ENCODE measurements around the gene SLC34A3. TPM values are rescaled to one million over a fixed set of nuclear protein-coding genes. Genes with fewer than 3 reads are reported as not detected.

The SLC34A3 gene
- 0.08 TPM for polyA plus RNA-seq (2013, experiment 1 of 2; ENCODE audit: insufficient read length)
- polyA plus RNA-seq (2013, experiment 2 of 2; ENCODE audit: insufficient read length) = 0.14 TPM

DNA sequence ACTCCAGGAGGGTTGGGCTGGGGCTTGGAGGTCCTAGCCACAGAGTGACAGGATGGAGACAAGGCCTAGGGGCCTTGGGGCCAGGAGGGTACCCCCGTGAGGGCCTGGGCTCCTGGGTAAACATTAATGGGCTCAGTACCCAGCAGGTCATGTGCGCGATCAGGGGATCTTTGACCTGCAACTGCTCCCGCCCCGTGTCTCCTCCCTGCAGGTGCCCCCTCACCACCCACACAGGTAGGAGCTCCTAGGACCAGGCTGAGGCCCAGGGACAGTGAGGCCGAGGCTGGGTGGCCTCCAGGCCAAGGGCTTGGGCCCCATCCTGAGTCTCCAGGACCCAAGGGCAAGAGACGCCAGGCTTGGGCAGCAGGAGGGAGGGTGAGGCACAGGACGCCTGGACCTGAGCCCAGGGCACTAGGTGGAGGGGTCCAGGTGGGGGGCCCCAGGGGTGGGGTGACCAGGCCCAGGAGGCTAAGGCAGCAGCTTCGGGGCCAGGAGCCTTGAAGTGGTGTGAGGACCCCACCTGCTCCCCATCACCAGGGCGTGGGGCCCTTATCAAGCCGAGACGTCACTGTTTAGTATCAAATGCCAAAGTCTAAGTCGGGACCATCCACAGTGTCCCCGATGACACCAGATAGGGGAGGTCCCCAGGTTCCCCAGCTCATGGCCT, at the start of gene SLC34A3:
Gene SLC34A3, plus strand, starts transcription at position 197 of the 667 bp plus-strand sequence. CDS start 802 bp downstream, outside the sequence.
- DNase-seq = no peak

DNA sequence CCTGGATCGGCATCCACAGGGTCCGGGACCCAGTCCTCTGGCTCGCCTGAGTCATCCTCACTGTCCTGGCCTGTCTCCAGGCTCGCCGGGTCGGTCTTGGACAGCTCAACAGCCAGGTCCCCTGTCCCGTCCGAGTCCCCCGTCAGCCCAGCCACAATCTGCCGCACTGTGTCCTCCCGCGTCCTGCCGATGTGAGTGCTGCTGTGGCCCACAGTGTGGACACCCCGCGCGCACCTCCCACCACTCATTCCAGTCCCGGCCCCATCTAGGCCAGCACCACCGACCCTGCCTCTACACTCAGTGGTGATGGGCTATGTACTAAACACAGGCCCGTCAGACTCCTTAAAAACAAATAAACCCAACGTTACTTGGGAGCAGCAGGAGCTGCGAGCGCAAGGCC, 49.0 kb upstream of the SLC34A3 start:
- no peak for DNase-seq

DNA sequence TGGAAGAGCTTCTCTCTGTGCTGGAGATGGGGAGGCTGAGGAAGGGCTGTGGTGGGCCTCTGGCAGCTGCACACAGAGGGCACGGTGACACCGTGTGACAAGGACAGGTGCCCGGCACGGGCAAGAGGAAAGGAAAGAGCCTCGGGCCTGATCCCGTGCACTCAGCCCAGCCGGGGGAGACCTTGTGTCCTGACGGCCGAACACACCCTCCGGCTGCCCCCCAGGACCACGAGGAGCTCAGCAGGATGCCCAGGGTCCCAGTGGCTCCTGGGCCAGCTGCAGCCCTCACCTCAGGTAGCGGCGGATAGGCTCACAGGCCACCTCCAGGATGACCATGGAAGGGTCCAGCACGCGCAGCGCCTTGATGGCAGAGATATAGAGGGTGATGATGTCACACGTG, 47.9 kb upstream of the SLC34A3 start:
- no peak for DNase-seq

DNA sequence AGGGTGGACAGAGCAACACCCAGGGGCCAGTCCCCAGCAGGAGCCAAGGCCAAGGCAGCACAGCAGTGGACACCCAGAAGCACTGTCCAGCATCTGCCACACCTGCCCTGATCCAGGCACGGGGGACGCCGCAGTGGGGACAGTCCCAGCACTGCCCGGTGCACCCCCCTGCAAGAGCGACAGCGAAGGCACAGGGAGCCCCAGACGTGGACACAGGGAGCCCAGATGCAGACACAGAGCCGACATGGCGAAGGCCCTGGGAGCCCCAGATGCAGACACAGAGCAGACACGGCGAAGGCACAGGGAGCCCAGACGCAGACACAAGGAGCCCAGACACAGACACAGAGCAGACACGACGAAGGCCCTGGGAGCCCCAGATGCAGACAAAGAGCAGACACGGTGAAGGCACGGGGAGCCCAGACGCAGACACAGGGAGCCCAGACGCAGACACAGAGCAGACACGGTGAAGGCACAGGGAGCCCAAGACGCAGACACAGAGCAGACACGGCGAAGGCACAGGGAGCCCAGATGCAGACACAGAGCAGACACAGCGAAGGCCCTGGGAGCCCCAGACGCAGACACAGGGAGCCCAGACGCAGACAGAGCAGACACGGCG, 46.6 kb upstream of the SLC34A3 start:
- no peak for DNase-seq

GRCh38 chr9:137184881-137185660, 45.6 kb upstream of the SLC34A3 start:
- DNase-seq = no peak

GRCh38 chr9:137185921-137186320, 44.8 kb upstream of the SLC34A3 start:
- no peak for DNase-seq

DNA sequence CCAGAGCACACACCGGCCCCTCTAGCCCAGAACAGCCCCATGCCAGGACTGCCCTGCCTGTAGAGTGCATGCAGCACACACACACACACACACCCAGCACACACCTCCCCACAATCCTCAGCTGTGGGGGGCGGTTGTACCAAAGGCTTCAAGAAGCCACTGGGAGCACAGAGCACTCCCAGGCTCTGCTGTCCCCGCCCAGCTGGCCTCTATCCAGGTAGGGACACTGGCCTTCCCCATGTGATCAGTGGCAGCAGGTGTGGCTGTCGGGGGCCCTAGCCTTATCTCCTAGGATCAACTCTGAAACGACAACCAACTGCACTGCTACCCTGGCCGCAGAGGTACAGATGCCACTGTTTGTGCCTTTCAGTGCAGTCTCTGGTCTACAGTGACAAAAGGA, 44.3 kb upstream of the SLC34A3 start:
- no peak for DNase-seq

DNA sequence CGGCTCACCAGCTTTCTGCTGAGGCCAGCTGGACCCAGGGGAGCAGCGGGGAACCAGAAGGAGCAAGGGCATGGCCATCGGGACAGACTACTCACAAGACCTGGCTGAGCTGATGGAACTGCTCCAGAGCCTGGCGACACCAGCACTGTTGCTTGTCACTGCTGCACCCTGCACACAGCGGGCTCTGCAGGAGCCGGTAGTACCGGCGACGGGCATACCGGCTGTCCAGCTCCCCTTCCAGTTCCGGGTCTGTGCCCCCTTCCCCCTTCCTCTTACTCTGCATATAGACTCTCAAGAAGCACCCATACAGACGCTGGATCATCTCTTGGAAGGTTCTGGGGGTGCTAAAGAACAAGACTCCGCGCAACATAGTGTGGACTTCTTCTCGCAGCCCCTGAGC, 43.3 kb upstream of the SLC34A3 start:
- no peak for DNase-seq

GRCh38 chr9:137188086-137188489, 42.6 kb upstream of the SLC34A3 start:
- no peak for DNase-seq

DNA sequence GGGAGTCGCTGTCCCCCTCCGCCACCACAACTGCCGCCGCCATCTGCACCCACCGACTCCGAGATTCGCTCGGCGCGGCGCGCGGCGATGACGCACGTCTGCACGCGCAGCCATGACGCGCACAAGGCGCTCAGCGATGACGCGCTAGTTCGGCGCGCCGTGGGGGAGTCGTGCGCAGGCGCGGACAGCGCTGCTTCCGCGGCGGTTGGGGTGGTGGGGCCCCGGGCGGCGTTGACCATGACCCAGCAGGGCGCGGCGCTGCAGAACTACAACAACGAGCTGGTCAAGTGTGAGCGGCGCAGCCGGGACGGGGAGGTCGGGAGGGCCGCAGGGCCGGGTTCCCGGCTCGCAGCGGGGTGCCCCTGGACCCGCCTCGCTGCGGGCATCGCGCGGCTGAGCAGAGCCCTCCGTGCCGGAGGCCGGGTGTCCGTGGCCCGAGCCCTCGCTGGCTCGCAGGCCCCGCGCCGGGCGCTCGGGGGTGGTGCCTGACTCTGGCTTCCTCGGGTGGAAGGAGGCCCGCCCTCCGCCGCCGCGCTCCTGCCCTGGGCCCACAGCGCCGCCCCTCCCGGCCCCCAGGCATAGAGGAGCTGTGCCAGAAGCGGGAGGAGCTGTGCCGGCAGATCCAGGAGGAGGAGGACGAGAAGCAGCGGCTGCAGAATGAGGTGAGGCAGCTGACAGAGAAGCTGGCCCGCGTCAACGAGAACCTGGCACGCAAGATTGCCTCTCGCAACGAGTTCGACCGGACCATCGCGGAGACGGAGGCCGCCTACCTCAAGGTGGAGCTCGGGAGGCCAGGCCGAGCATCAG, 42.0 kb upstream of the SLC34A3 start, which contains the start of the genes ANAPC2 and SSNA1:
Gene ANAPC2, minus strand, starts transcription at position 71 of the 807 bp plus-strand sequence. Its CDS starts 28 bp downstream, at position 43.
Gene SSNA1, plus strand, starts transcription at position 187 of the 807 bp plus-strand sequence. Its CDS starts 51 bp downstream, at position 238.
- peak; percentile 91 for DNase-seq

DNA sequence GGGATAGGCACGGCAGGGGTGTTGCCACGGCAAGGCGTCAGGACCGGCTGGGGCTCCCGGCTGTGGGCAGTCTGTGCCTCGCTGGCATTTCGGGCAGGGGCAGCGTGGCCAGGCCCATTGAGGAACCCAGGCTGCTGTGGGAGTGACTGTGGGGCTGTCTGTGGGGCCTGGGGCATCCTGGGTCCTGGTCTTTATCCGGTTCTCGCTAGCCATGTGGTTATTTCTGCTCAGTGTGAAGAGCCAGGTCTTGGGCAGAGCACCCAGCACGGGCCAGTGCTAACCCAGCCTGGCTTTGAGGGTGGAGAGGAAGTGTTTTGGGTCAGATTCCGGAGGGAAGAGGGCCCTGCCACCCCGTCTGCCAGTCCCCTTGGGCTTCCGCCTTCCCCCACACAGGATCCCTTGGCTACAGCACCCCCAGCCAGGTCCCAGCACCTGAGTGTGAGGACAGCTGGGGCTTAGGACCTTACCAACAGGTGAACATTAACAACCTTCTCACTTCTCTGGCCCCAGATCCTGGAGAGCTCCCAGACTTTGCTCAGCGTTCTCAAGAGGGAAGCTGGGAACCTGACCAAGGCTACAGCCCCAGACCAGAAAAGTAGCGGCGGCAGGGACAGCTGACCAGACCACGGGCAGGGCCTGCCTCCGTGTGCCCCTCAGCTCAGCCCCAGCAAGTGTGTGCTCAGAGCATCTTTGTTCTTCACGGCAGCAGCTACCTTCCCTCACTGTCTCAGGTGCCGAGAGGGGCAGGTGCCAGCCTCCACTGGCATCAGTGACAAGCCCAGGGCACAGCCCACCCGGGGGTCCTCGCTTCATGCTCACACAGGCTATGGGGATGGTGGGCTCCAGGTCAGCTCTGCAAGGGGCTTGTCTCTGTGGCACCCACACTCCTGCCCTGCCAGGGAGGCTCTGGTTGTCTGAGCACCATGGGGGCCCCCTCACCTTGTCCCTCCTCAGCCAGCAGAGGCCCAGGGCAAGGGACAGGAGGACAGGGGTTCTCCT, 41.1 kb upstream of the SLC34A3 start:
- no peak for DNase-seq

DNA sequence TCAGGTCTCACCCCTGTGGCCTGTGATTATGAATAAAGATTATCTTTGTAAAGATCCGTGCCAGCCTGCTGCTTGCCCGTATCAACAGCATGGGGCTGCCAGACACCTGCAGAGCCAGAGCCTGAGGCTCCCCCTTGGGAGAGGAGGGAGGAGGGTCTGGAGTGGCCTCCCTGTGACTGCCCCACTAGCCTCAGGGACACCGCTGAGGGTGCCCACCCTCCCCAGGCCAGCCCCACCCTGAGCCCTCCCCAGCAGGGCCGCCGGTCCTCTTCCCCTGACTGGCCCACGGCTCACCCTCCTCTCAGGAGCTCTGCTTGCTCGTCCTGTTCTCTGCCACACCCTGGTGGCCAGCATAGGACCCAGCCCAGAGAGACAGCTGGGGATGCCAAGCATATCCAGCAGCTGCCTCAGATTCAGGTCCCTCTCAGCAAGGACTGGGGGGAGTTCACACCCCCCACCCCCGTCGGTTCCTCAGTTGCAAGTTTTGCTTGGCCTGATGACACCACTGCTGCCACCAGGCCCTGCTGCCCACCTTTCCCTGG, 40.3 kb upstream of the SLC34A3 start:
- no peak for DNase-seq

- DNase-seq = no peak
Observed at GRCh38 chr9:137191245-137191644, 39.5 kb upstream of the SLC34A3 start.

DNA sequence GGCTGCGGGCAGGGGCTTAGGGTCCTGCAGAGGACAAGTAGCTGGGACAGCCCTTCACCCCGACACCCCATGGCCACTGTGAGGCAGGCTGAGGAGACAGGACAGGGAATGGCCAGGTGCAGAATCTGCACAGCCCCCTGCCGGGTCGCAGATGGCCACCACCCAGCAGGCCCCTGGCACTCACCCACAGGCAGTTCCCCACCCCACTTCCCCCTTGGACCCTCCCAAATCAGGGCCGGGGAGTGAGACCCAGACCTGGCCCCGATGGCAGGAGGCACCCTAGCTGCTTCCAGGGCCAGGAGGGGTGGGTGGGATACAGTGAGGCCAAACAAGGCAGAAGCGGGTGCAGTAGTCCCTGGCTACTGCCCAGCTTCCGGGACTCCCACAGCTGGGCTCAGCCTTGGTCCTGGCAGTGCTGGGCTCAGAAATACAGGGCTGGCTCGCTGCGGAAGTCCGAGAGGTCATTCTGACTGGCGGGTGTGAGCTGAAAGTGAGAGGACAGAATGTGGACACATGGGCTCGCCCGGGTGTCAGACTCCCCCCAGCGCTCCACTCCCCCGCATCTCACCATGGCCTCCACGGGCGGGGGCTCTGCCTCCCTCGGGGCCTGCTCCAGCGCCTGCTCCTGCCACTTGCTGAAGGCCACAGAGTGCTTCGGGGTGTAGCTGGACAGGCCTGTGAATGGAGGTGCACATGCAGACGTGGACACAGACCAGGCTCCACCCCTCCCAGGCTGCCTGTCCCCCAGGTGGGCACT, 38.8 kb upstream of the SLC34A3 start:
- no peak for DNase-seq

DNA sequence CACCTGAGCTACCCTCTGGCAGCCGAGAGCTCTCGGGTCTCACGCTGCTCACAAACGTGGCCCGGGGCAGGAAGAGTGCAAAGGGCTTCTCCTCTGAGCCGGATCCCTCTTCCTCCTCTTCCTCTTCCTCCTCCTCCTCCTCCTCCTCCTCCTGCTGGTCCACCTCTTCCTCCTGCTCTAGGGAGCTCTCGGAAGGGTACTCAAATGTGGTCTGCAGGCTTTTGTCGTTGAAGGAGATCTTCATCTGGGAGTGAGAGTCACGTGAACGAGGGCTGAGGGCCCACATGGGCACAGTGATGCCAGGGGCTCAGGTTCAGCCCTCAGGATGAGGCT, 38.3 kb upstream of the SLC34A3 start:
- DNase-seq = no peak

GRCh38 chr9:137192859-137193258, 37.8 kb upstream of the SLC34A3 start:
- no peak for DNase-seq

GRCh38 chr9:137193771-137194170, 36.9 kb upstream of the SLC34A3 start:
- no peak for DNase-seq

- no peak for DNase-seq
Observed at GRCh38 chr9:137194388-137194787, 36.3 kb upstream of the SLC34A3 start.

GRCh38 chr9:137194909-137195308, 35.8 kb upstream of the SLC34A3 start:
- no peak for DNase-seq

Data from fibroblast of skin of abdomen (primary cell).